A549 treated with AZD2906 at 1 μM for 4 hours (cell line): ENCODE measurements around the gene CDH2. TPM values are rescaled to one million over a fixed set of nuclear protein-coding genes. Genes with fewer than 3 reads are reported as not detected.

ENCODE experiments used
- total RNA-seq: library from RNA; stranded (reverse); fragments of 200-300 nt; extraction: Qiagen RNA extraction; gene quantifications from 5 replicates; pipeline ENCODE4 v1.2.3, GENCODE V29; 2022

CDH2 gene
- 35.6 to 54.6 TPM (median 43.0 TPM) in 5 replicates for total RNA-seq

DNA sequence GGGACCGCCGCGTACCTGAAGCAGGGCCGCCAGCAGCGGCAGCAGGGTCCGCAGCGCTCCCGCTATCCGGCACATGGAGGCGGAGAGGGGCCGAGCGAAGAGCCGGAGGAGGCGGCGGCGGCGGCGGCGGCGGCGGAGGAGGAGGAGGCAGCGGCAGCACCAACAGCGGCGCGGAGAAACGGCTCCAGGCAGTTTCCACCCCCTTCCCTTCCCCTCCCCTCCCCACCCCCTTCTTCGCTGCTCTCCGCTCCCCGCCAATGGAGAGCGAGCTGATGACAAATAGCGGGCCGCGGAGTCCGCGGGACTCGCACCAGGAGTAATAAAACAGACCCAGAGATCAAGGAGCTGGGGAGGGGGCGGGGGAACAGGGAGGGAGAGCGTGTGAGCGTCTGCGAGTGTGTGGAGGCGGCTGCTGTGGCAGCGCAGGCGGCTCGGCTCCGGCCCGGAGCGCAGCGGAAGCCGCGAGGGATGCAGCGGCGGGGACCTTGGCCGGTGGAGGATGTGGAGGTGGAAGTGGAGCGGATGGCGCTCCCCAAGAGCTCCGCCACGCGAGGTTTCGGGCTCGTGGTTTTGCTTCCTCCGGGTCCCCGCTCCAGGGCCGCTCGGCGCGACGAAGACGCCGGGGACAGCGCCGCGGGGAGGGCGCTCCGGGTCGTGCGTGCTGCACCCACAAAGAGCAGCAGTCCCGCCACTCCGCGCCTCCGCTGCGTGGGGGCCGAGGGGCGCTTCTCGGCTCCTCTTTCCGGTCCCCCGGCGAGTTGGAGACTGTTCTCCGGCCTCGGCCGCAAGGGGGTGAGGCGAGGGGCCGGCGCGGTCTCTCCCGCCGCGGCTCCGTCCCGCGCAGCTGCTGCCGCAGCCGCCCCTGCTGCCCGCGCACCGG lies at the start of gene CDH2:
Gene CDH2 (minus strand): TSS at position 183 of the 880 bp plus-strand sequence. CDS start 108 bp downstream, at position 75.

